Measurements from ENCODE around the gene TBCK.

TBCK gene

GRCh38 chr4:106284227-106284626, 31.8 kb downstream of the TBCK start:
- Histone ChIP-seq H3K9ac (ENCODE audit: low read depth, low read length, poor library complexity, severe bottlenecking) (no peak overlapping the region), H3K9me3 (ENCODE audit: insufficient read depth, low read depth, low read length) (no peaks in the 10 kb centered on the region), H4K20me1 (ENCODE audit: insufficient read depth, low read length, poor library complexity, severe bottlenecking) (no peaks in the 10 kb centered on the region), H3K4me1 (ENCODE audit: insufficient read depth, low read length, poor library complexity, severe bottlenecking) (no peaks in the 10 kb centered on the region), H3K9me2 (replicated peaks; ENCODE audit: low read depth, low read length) (no peaks in the 10 kb centered on the region), H3K4me3 (ENCODE audit: low read length, poor library complexity, severe bottlenecking) (no peak overlapping the region), H3K36me3 (ENCODE audit: insufficient read depth, low read length) (no peaks in the 10 kb centered on the region; the same call in 1 of the 2 replicates), H3K4me2 (ENCODE audit: low read depth, low read length, poor library complexity, severe bottlenecking) (no peak overlapping the region), H2AFZ (ENCODE audit: low read length) (no peak overlapping the region), H3K79me2 (ENCODE audit: insufficient read depth, low read length) (no peaks in the 10 kb centered on the region), H3K27me3 (ENCODE audit: insufficient read depth, low read length, poor library complexity, severe bottlenecking) (no peaks in the 10 kb centered on the region), H3F3A (ENCODE audit: low read depth) (no peaks in the 10 kb centered on the region)
- no peak for TF ChIP-seq EZH2phosphoT487 (IDR thresholded peaks at IDR 0.05; ENCODE audit: borderline replicate concordance)
- TF ChIP-seq, protein P1, sequence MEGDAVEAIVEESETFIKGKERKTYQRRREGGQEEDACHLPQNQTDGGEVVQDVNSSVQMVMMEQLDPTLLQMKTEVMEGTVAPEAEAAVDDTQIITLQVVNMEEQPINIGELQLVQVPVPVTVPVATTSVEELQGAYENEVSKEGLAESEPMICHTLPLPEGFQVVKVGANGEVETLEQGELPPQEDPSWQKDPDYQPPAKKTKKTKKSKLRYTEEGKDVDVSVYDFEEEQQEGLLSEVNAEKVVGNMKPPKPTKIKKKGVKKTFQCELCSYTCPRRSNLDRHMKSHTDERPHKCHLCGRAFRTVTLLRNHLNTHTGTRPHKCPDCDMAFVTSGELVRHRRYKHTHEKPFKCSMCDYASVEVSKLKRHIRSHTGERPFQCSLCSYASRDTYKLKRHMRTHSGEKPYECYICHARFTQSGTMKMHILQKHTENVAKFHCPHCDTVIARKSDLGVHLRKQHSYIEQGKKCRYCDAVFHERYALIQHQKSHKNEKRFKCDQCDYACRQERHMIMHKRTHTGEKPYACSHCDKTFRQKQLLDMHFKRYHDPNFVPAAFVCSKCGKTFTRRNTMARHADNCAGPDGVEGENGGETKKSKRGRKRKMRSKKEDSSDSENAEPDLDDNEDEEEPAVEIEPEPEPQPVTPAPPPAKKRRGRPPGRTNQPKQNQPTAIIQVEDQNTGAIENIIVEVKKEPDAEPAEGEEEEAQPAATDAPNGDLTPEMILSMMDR (conservative IDR thresholded peaks at IDR 0.05; ENCODE audit: low read length), result no peak

GRCh38 chr4:106277140-106277675, 38.8 kb downstream of the TBCK start:
- Histone ChIP-seq H3F3A (ENCODE audit: low read depth) (no peaks in the 10 kb centered on the region), H3K4me1 (ENCODE audit: insufficient read depth, low read length, poor library complexity, severe bottlenecking) (peaks cover 10% of the 10 kb centered on the region), H3K9me2 (replicated peaks; ENCODE audit: low read depth, low read length) (no peaks in the 10 kb centered on the region), H3K9ac (ENCODE audit: low read depth, low read length, poor library complexity, severe bottlenecking) (no peak overlapping the region), H4K20me1 (ENCODE audit: insufficient read depth, low read length, poor library complexity, severe bottlenecking) (no peaks in the 10 kb centered on the region), H3K36me3 (ENCODE audit: insufficient read depth, low read length) (no peaks in the 10 kb centered on the region), H3K79me2 (ENCODE audit: insufficient read depth, low read length) (no peaks in the 10 kb centered on the region), H3K9me3 (ENCODE audit: insufficient read depth, low read depth, low read length) (no peaks in the 10 kb centered on the region), H3K4me3 (ENCODE audit: low read length, poor library complexity, severe bottlenecking) (no peak overlapping the region), H2AFZ (ENCODE audit: low read length) (no peak overlapping the region), H3K27me3 (ENCODE audit: insufficient read depth, low read length, poor library complexity, severe bottlenecking) (no peaks in the 10 kb centered on the region), H3K4me2 (ENCODE audit: low read depth, low read length, poor library complexity, severe bottlenecking) (no peak overlapping the region)
- TF ChIP-seq, protein P1 (conservative IDR thresholded peaks at IDR 0.05; ENCODE audit: low read length), result no peak
- no peak for TF ChIP-seq EZH2phosphoT487 (IDR thresholded peaks at IDR 0.05; ENCODE audit: borderline replicate concordance)

DNA sequence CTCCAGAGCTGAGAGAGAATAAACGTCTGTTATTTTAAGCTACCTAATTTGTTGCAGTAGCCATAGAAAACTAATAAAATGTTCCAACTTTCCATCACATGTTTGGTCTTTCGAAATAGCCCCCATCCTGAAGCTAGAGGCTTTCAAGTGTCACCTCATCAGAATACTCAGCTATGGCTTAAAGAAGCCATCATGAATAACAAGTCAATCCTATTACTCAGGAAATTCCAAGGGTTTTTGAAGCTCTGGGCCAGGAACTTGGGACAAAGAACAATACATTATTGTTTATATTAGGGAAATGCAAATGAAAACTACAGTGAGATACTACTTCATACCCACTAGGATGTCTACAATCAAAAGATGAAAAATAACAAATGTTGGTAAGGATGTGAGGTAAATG, 42.2 kb downstream of the TBCK start:
- Histone ChIP-seq H3K4me2 (ENCODE audit: low read depth, low read length, poor library complexity, severe bottlenecking) (peak overlapping the region; percentile 29), H3K79me2 (ENCODE audit: insufficient read depth, low read length) (no peaks in the 10 kb centered on the region; the same call in 1 of the 2 replicates), H3K4me1 (ENCODE audit: insufficient read depth, low read length, poor library complexity, severe bottlenecking) (peaks cover 10% of the 10 kb centered on the region), H2AFZ (ENCODE audit: low read length) (no peak overlapping the region), H3K27me3 (ENCODE audit: insufficient read depth, low read length, poor library complexity, severe bottlenecking) (no peaks in the 10 kb centered on the region), H3K9ac (ENCODE audit: low read depth, low read length, poor library complexity, severe bottlenecking) (no peak overlapping the region), H3K9me2 (replicated peaks; ENCODE audit: low read depth, low read length) (no peaks in the 10 kb centered on the region), H3F3A (ENCODE audit: low read depth) (no peaks in the 10 kb centered on the region), H4K20me1 (ENCODE audit: insufficient read depth, low read length, poor library complexity, severe bottlenecking) (no peaks in the 10 kb centered on the region), H3K36me3 (ENCODE audit: insufficient read depth, low read length) (no peaks in the 10 kb centered on the region), H3K4me3 (ENCODE audit: low read length, poor library complexity, severe bottlenecking) (no peak overlapping the region), H3K9me3 (ENCODE audit: insufficient read depth, low read depth, low read length) (no peaks in the 10 kb centered on the region)
- no peak for TF ChIP-seq EZH2phosphoT487 (IDR thresholded peaks at IDR 0.05; ENCODE audit: borderline replicate concordance)
- TF ChIP-seq, protein P1 (conservative IDR thresholded peaks at IDR 0.05; ENCODE audit: low read length), result no peak

All from Loucy (cell line).